HG03432 (cell line): ENCODE data around the gene DLG1.
"Not testable (repeated sequence)": the region's sequence is repeated elsewhere in the genome, so short reads cannot be mapped to it uniquely, and the experiment has no call there.

Source experiments
- ATAC-seq: cut with Tn5 transposase; IDR thresholded peaks from one replicate; pipeline ENCODE4 v1.9.1; 2021; ENCODE audit warnings: mild to moderate bottlenecking, moderate library complexity; ENCODE audit not compliant: unreplicated experiment

Gene DLG1

GRCh38 chr3:197035577-197035976 lies 262.8 kb downstream of the DLG1 start:
- no peak for ATAC-seq

DNA sequence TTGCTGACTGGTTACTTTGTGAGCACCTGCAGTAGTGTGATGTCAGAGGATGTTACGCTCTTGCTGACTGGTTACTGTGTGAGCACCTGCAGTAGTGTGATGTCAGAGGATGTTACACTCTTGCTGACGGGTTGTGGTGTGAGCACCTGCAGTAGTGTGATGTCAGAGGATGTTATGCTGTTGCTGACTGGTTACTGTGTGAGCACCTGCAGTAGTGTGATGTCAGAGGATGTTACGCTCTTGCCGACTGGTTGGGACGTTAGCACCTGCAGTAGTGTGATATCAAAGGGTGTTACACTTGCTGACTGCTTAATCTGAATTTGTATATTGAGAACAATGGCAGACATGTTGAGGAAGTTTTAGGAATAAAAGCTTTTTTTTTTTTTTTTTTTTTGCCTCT lies 263.6 kb downstream of the DLG1 start:
- not testable (repeated sequence) for ATAC-seq

DNA sequence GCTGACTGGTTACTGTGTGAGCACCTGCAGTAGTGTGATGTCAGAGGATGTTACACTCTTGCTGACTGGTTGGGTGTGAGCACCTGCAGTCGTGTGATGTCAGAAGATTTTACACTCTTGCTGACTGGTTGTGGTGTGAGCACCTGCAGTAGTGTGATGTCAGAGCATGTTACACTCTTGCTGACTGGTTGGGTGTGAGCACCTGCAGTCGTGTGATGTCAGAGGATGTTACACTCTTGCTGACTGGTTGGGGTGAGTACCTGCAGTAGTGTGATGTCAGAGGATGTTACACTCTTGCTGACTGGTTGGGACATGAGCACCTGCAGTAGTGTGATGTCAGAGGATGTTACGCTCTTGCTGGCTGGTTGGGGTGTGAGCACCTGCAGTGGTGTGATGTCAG lies 264.6 kb downstream of the DLG1 start:
- not testable (repeated sequence) for ATAC-seq

DNA sequence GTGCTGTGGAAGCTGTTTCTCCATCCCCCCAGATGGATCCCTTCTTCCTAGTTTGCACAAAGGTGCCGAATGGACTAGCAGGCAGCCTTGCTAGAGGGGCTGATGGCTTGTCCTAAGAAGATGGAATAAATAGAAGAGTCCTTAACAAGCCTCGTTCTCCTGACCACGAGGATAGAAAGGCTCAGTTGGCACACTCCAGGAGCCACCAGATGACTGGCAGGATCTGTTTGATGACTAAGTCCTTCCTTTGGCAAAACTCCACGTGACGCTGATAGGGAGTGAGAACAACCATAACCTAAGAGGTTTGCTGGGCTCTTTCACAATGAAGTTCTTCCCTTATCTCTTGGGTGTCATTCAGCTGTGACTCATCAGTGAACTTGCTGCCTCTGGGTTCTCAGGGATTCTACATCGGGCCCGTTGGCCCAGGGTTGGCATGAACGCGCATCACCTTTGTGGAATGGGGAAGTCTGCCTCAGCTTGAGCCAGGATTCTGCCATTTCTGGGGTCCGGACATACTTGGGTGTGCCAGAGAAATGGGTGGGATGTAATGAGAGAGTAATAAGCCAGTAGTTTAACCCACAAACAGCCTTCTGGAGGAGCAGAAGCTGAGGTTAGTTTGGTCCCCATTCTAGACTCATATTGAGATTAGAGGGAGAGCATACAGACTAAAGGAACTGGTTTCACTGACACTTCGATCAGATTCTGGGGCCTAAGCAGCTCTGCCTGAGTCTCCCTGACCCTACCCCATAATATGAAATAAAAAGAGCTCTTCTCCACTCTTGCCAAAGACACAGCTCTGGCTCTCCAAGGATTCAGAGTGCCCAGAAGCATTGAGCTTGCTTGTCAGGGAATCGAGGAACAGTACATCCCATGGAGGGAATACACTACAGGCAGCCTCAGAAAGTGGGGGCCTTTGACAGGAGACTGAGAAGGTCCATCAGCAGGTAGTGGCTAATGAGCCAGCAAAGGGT lies 266.8 kb downstream of the DLG1 start:
- no peak for ATAC-seq

- no peak for ATAC-seq
These were observed 267.8 kb downstream of the DLG1 start for GRCh38 chr3:197030379-197031314.

DNA sequence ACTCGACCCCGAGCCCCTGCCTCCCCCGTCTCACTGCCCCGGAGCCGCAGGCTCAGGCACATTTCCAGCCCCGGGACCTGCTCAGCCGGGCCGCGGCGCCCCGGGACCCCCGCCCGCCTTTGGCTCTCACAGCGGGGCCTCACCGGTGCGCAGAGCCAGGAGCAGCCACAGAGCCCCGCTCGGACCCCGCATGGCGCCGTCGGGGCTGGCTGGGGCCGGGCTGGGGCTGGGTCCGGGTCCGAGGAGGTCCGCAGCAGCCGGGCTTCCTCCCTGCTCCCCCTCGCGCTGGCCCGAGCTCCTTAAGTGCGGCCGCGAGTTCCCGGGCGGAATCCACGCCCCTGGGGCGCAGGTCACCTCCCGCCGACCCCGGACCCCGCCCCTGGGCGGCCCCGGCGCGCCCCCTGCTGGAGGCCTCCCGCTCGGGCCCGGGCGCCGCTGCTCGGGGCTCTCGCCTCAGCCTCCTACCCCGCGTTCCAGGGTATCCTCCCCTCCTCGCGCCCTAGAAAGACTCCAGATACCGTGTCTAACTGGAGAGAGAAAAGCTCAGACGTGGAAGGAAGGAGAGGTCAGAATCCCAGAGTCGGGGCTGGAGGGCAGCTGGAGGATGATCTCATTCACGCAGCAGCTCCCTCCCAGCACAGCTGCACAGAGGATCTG lies 268.8 kb downstream of the DLG1 start, which contains the start of gene MELTF:
Gene MELTF (minus strand): TSS at position 307 of the 657 bp plus-strand sequence. CDS start 115 bp downstream, at position 192.
- ATAC-seq, result peak; percentile 79

DNA sequence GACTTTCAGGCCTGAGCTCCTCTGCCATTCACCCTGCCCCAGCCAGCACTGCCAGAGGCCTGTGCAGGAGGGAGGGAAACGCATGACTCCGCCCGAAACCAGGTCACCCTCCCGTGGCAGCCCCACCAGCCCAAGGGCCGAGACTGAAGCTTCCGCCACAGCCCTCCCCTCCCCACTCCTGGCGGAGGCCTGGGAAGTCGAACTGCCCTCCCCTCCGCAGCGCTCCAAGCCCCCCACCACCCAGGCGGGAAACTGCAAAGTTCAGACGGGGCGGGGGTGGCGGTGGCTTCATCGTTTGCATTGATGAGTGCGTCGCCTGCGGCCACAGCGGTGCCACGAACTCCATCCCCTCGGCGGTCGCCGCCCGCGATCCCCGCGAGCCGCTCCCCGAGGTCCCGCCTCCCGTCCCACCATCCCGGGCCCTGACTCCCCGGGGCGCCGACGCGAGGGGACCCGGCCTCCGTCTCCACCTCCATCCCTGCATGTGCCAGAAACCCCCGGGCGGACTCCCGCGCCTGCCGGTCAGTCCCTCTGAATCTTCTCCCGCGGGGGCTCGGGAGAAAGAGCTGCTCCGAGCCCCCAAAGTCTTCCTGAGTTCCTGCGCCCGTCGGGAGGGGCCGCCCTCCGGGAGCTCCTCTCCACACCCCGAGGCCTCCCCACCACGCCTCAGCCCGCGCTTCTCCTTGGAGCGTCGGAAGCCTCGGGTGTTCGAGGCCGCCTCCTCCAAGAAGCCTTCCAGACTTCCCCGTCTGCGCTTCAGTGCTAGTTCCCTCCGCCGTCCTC lies 269.5 kb downstream of the DLG1 start:
- ATAC-seq, result peak; percentile 52

- ATAC-seq, result peak; percentile 2
These were observed 270.3 kb downstream of the DLG1 start for GRCh38 chr3:197027896-197028727.

- no peak for ATAC-seq
These were observed 271.1 kb downstream of the DLG1 start for GRCh38 chr3:197027151-197027895.

DNA sequence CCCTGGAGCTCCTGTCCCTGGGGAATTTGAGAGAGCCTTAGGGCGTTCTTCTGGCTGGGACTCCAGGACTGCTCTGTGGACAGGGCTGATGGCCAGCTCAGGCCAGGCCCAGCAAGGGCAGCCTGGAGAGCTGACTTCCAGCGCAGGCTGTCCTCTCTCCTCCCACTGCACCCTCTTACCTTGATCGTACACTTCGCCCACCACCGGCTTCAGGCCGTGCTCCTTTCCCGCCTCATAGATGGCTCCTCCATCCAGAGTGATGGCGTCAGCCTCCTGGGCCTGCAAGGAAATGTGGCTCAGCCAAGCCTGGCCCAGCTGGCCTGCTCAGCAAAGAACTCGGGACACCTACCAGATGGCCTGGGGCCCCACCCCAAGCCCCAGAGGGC lies 271.9 kb downstream of the DLG1 start:
- ATAC-seq, result no peak

DNA sequence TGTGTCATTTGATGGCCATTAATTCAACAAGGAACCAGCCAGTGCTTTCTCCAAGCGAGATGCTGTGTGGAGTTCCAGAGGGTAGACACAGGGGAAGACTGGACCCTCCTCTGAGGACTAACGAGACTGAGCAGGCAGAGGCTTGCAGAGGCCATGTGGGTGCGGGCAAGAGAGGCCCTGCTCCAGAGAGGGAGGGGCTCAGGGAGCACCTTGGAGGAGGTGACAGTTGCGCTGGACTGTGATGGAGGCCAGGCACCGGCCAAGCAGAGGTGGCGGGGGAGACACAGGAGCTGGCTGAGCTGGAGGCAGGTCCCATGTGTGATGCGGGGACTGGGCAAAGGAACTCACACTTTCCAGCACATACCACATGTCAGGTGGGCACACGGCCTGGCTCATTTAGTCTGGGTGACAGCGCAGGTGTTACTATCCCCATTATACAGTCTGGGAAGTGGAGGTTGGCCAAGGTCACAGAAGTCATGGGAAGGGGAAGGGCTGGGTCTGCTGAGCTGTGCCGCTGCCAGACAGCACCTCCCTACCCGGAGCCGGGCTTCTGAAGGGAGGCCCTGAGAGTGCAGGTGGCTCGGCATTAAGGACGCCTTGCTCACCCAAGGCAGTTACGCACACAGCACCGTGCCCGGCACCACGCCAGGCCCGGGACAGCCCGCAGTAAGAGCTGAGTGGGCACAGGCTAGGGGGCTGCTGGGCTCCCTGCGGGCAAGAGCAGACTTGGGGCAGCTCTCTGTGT lies 272.5 kb downstream of the DLG1 start:
- no peak for ATAC-seq

GRCh38 chr3:197024881-197025735 lies 273.3 kb downstream of the DLG1 start:
- ATAC-seq, result no peak

- peak; percentile 2 for ATAC-seq
These were observed 274.3 kb downstream of the DLG1 start for GRCh38 chr3:197023998-197024651.

GRCh38 chr3:197023241-197023997 lies 275.0 kb downstream of the DLG1 start:
- ATAC-seq, result peak; percentile 58

GRCh38 chr3:197022405-197023231 lies 275.8 kb downstream of the DLG1 start:
- ATAC-seq, result peak; percentile 31
